ENCODE data around the gene SORBS2. TPM values are rescaled to one million over a fixed set of nuclear protein-coding genes. Genes with fewer than 3 reads are reported as not detected.

SORBS2 gene
- total RNA-seq, 4 donors from 2014 or later: 21.5 to 103 (median 64.8) TPM

GRCh38 chr4:185681604-185682003, 130.4 kb downstream of the SORBS2 start:
- ATAC-seq (ENCODE audit: low FRiP score) (no peak), DNase-seq (ENCODE audit: low spot score) (no peak)
- TF ChIP-seq, protein P1, sequence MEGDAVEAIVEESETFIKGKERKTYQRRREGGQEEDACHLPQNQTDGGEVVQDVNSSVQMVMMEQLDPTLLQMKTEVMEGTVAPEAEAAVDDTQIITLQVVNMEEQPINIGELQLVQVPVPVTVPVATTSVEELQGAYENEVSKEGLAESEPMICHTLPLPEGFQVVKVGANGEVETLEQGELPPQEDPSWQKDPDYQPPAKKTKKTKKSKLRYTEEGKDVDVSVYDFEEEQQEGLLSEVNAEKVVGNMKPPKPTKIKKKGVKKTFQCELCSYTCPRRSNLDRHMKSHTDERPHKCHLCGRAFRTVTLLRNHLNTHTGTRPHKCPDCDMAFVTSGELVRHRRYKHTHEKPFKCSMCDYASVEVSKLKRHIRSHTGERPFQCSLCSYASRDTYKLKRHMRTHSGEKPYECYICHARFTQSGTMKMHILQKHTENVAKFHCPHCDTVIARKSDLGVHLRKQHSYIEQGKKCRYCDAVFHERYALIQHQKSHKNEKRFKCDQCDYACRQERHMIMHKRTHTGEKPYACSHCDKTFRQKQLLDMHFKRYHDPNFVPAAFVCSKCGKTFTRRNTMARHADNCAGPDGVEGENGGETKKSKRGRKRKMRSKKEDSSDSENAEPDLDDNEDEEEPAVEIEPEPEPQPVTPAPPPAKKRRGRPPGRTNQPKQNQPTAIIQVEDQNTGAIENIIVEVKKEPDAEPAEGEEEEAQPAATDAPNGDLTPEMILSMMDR (IDR thresholded peaks at IDR 0.05): no peak

DNA sequence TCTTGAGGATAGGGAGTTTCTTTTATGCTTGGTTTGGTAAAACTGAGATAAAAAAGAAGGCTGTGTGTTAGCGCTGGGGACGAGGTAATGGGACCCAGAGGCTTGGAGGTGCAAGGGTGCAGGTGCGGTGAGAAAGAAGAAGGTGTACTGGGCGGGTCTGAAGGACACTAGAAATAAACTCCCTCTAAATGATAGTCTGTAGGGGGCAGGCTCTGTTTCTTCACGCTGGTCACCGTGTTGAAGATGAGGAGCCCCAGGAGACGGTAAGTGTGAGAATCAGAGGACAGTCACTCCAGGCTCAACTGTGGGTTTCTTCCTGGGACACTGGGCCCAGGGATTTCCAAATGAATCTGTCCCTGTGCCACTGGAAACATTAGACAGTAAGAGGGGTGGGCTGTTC, 131.4 kb downstream of the SORBS2 start:
- TF ChIP-seq, protein P1 (IDR thresholded peaks at IDR 0.05): no peak
- no peak for DNase-seq (ENCODE audit: low spot score)
- no peak for ATAC-seq (ENCODE audit: low FRiP score)

DNA sequence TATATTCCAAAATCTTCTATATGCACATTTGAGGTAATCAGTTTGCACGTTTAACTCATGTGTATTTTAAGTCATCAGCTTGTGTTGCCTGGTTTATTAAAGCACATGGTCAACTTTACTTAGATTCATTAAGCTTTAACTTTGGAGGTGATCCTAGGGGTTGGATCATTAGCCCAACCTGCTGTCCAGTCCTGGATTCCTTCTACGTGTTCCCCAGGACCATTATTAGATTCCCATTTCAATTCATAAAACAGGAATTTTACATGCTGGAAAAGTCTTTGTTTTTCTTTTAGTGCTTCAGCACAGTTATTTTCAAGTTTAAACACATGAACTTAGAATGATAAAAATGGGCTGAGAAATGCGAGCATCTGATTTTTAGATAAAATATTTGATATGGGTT, 132.5 kb downstream of the SORBS2 start:
- TF ChIP-seq, protein P1 (IDR thresholded peaks at IDR 0.05): no peak
- no peak for DNase-seq (ENCODE audit: low spot score)
- ATAC-seq (ENCODE audit: low FRiP score): no peak

- no peak for ATAC-seq (ENCODE audit: low FRiP score)
- TF ChIP-seq, protein P1 (IDR thresholded peaks at IDR 0.05): no peak
Measured at GRCh38 chr4:185677637-185678314, 134.2 kb downstream of the SORBS2 start.

GRCh38 chr4:185672618-185673017, 139.4 kb downstream of the SORBS2 start:
- TF ChIP-seq, protein P1 (IDR thresholded peaks at IDR 0.05): no peak
- ATAC-seq (ENCODE audit: low FRiP score) (no peak), DNase-seq (ENCODE audit: low spot score) (no peak)

More at GRCh38 chr4:185677637-185678314, 134.2 kb downstream of the SORBS2 start:
- no peak for DNase-seq (ENCODE audit: low spot score)

DNA sequence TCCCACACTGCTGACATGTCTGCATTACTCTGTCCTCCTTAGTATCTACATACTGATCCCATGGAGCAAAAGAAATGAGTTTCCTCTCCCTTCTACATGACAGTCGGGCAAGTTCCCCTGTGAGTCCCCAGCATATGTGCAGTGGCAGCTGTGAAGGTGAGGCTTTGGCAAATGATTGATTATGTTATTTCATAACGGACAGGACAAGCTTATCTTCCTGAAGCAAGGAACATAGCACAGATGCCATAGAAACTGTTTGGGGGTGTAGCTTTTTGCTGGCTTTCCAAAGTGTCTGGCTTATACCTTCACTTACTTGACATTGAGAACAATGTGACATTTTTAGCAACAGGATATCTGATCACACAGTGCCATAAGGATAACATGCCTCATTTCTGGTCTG, 139.8 kb downstream of the SORBS2 start:
- TF ChIP-seq, protein P1 (IDR thresholded peaks at IDR 0.05): no peak
- DNase-seq (ENCODE audit: low spot score) (no peak), ATAC-seq (ENCODE audit: low FRiP score) (no peak)

DNA sequence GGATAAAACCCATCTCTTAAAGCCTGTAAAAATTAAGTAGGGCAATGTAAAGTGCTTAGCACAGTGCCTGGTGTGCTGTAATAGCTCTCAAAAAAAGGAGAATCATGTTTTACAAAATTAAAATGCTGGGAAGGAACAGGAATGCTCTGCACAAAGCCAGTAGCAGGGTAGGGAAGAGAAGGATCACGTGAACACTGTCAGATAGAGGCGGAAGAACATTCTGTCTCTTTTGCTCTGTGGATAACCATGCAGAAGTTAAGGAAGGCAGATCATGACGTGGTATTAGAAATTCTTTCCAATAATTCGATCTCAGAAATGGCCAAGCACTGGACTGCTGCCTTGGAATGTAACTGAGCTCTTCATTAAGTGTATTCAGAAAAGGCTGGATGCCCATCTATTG, 140.5 kb downstream of the SORBS2 start:
- ATAC-seq (ENCODE audit: low FRiP score) (no peak), DNase-seq (ENCODE audit: low spot score) (no peak)
- TF ChIP-seq, protein P1 (IDR thresholded peaks at IDR 0.05): no peak
